UCSD-AML1 (cell line): Measurements from ENCODE around the gene PSMB10.
"Not testable (repeated sequence)": the region's sequence is repeated elsewhere in the genome, so short reads cannot be mapped to it uniquely, and the experiment has no call there.

Experiments
- DNase-seq: peaks from one replicate; lab custom pipeline; 2025; ENCODE audit not compliant: unreplicated experiment; lab: John Stamatoyannopoulos, UW

The PSMB10 gene

DNA sequence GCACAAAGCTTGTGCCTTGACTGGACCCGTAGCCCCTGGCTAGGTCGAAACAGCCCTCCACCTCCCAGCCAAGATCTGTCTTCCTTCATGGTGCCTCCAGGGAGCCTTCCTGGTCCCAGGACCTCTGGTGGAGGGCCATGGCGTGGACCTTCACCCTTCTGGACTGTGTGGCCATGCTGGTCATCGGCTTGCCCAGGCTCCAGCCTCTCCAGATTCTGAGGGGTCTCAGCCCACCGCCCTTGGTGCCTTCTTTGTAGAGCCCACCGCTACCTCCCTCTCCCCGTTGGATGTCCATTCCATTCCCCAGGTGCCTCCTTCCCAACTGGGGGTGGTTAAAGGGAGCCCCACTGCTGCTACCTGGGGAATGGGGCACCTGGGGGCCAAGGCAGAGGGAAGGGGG, 8.5 kb downstream of the PSMB10 start:
- DNase-seq, result no peak

DNA sequence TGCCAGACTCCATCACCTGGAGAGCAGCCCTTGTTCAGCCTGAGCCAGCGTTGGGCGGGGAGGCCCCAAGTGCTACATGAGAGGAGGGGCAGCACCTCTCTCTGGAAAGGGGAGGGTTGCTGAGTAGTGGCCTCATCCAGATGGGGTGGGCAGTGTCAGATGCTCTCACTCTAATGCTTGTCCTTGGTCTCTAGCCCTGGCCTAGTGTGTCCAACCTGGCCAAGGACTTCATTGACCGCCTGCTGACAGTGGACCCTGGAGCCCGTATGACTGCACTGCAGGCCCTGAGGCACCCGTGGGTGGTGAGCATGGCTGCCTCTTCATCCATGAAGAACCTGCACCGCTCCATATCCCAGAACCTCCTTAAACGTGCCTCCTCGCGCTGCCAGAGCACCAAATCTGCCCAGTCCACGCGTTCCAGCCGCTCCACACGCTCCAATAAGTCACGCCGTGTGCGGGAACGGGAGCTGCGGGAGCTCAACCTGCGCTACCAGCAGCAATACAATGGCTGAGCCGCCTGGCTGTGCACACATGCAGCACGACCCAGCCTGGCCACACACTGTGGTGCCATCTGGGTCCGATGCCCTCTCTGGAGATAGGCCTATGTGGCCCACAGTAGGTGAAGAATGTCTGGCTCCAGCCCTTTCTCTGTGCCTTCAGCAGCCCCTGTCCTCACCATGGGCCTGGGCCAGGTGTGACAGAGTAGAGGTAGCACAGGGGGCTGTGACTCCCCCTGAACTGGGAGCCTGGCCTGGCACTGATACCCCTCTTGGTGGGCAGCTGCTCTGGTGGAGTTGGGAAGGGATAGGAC, 9.3 kb downstream of the PSMB10 start:
- DNase-seq, result no peak

DNA sequence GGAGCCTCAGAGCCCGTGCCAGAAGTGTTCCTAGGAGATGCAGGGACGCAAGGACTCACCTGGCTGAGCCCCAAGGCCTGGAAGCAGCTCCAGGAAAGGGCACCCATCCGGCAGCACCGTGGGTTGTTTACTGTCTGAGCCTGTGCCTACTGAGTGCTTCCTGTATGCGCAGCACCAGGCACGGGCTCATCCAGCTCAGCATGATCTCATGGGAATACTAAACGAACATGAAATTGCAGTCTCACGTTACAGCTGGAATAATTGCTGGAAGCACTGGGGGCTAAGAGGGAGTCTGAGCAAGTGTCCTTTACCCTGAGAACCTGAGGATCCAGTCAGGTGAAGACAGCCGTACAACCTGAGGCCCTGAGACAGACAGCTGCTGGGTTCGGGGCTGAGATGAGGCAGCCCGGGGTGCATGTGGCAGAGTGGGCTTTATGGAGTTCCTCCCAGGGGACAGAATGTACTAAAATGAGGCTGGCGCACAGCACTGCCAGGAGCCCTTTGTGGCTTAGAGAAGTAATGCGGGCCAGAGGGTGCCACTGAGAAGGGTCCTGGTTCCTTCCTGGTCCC, 10.4 kb downstream of the PSMB10 start:
- no peak for DNase-seq

DNA sequence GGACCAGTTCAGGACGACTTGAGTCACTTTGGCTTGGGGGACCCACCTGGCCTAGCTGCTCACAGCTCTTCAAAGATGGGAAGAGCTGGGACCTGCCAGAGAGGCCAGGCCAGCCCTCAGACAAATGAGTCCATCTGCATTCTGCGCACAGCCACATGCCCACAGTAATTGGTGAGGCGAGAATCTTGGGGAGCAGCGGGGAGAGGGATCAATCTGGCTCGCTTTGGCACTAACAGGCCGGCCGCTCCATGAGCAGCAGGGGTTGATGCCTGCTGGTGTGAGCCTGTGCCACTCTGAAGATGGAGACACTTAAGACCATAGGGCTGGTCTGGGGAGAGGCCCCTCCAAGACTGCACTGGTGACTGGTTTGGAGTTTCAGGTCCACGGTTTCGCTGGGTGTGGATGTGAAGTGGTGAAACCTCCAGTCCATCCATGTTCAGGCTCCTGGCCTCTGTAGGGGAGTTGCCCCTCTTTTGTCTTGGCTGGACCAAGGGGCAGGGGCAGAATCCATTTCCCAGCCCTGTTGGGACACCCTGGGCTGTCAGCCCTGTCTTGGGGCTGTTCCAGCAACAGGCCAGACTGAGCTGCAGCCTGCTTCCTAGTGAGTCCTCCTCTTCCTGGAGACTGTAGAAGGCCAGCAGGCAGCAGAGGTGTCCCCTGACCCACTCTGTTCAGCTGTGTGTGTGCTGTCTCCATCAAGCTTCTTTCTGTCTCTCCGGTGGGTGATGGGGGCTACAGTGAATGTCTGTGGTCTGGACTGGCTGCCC, 12.3 kb downstream of the PSMB10 start:
- DNase-seq, result no peak

DNA sequence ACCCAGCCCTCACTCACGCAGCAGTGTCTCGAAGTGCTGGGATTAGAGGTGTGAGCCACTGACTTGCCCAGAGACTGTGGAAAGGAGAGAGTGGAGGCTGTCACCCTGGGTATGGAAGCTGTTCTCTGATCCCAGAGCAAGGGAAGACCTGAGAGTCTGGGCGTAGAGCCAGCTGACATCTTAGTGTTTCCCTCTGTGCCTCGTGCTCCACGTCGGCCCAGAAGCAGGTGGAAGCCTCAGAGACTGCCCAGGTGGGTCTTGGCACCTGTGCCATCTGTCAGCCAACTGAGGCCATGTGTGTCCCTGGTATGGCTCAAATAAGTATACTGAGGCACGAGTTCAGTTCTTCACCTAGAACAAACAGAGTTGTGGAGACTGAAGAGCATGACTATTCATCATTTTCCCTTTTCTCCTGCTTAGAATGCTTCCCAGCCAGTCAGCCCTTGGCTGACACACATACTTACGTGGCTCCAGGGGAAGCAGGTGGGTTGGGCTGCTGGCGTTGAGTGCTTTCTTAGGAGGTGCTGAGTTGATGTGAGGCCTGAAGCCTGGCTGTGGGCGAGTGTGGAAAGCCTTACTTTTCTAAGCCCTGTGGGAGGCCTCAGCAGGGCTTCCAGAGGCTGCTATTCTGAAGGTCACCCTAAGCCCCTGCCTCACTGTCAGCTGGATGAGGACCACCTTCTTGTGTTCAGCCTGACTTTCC, 13.1 kb downstream of the PSMB10 start:
- DNase-seq, result no peak

DNA sequence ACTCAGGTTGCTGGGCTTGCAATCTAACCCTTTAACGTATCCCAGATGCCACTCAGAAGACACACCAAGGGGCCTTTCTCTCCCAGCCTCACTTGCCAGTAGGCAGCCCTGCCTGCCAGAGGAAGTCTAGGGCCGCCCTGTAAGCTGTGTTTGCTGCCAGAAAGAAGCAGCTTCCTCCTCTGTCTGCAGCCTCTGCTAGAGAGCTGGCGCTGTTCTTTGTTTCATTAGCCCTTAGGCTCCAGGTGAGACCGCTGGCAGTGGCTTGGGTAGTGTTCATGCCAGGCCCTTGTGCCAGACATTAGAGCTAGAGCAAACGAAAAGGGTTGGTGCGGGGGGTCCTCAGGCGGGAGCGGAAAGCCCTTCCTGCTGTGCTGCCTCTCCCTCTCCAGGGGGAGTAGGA, 13.9 kb downstream of the PSMB10 start:
- DNase-seq, result no peak

DNA sequence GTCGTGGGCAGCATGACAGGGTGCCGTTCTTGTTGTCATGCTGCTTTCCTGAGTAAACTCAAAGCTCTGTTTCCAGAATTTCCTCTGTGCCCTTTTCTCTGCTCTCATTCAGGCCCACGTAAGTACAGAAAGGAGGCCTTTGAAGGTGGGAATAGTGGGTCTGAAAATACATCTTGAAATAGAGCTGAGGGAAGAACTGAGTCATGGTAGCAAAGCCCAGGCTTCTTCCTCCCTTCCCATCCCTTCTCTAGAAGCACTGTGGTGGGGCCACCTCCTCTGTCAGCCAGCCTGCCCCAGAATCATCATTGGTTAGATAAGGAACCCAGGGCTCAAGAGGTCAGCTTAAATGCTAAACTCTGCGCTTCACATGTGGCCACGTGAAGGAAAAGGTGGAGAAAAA, 14.4 kb downstream of the PSMB10 start:
- no peak for DNase-seq

DNA sequence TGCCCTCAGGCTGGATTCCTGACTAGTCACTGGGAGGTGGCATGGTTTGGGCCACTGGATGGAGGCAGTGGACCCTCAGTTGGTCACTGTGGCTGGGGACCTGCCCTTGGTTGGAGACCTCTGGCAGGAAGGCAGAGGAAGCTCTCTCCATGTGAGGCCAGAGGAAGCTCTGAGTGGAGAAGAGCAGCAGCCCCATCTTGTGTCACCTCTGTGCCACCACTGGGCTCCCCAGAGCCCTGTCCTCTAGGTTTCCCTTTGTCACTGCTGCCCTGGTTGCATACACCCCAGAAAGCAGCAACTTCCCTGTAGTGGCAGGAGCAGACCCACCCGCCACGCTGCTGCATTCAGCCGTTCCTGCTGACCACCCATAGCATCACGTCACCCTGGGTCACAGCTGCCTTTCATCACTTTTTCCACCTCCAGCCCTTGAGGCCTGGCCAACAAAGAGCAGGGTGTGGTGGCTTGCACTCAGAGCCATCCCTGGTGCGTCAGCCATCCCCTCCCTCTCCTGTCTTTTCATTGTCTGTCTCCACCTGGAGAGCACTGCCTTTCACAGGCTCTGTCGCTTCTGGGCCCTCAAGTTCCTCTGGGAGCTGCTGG, 16.9 kb downstream of the PSMB10 start:
- no peak for DNase-seq

DNA sequence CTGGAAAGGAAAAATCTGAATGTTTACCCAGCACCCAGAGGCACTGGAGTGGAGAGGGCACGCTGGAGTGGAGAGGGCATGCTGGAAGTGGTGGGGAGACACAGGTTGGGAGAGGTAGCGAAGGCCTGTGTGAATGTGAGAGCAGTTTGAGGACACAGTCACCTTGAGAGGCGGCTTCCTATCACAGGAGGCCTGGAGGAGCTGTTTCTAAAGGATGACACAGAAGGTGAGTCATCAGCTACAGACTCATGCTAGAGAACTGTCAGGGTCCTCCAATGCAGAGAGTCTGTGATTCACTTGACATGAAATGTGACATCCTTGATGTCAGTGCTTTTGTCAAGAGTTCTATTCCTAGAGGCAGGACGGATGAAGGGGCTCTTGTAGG, 18.8 kb downstream of the PSMB10 start:
- no peak for DNase-seq

DNA sequence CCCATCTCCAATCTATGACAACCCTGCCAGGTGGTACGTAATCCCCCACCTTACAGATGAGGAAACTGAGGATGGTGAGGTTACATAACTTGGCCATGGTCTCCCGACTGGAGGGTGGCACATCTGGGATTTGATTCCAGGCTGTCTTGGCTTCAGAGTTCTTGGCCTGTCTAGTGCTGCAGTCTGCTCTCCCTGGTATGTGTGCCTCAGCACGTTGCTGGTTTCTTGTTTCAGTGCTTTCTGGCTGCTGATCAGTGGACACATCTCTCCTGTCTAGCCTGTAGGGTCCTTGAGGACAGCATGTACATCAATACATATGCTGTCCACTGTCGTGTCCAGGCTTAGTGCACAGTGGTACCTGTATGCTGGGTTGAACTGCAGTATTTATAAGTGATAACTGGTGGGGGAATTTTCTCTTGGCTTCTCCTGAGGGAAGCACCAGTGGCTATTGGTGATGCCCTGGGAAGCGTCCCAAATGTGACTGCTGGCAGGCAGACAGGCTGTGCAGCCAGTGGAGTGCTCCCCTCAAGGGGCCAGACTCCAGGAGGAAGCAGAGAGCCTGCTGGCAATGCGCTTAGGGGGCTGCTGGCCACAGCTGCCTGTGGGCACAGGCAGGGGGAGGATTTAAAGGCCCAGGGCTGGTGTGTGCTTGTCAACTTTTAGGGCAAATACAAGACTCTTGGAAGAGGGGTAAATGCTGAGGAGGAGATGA, 19.4 kb downstream of the PSMB10 start:
- DNase-seq, result no peak

DNA sequence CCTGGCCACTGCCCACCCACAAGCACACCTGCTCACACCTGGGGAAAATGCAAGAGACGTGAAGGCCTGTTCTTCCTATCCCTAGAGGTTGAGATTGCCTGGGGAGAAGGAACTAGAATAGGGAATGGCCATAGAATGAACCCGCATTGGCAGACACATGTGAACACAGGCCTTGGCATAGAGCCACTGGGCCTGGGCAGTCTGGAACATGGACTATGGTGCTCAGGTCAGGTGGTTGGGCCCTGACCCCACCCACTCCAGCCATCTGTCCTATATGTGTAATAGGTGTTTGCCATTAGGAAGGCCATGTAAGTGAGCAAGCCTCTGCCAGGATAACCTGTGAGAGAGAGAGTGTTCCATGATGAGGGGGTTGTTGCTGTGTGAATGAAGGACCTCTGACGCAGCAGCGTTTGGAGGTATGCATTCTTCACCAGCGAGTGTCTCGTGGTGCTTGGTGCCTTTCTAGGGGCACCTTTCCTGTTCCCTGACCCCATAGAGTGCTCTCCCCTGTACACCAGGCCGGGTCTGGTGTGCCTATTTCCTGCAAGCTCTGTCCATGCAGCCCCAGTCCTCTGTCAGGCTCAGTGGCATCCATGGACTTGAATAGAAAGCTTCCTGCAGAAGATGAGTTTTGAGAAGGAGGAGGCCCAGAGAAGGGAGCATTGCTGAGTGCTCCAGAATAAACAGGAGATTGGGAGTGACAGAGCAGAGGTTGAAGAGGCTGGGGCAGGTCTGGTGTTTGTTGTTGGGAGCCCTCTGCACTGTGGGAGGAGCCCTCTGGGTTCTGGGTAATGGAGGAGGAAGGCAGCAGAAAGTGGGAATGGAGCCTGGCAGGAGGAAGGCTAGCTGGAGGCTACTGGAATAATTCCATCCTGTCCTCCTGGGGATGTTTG, 20.6 kb downstream of the PSMB10 start:
- DNase-seq, result no peak

DNA sequence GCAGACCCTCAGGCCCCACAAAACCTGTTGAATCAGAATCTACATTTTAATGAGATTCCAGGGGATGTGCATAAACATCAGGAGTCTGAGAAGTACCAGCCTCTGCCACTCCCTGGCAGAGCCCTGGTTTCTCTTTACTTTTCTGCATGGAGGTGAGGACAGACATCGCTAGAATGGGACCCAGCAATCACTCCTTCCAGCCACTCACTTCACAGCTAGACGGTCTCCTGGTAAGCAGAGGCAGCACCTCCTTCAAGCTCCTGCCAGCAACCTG, 21.2 kb downstream of the PSMB10 start:
- not testable (repeated sequence) for DNase-seq

DNA sequence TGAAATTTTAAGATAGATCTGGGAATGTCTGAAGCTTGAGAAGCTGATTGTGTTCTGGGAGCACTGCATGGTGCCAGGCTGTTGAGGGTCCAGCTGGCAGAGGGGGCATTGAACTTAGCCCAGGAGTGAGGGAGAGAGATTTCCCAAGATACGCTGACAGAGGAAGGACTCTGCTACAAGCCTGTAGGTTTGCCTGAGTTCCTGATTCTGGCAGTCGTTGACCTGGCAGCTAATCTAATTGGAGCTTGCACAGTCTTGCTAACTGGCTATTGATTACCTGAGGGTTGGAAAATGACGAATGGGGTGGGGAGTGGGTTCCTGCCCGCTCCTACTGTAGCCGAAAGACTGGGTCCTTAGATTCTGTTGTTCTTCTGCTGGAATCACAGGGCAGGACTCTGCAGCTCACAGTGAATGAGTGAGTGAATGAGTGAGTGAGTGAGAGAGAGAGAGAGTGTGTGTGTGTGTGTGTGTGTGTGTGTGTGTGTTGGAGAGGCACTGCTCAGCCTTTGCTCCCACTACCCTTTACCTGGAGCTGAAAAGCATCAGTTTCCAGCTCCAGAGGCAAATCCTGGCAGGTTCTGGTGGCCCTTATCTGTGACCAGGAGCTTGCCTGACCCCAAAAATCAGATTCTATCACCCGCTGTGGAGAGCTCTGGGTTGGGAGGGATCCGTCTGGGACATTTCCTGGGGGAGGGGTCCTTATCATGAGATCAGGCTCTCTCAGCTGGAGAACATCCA, 21.7 kb downstream of the PSMB10 start:
- DNase-seq, result no peak

DNA sequence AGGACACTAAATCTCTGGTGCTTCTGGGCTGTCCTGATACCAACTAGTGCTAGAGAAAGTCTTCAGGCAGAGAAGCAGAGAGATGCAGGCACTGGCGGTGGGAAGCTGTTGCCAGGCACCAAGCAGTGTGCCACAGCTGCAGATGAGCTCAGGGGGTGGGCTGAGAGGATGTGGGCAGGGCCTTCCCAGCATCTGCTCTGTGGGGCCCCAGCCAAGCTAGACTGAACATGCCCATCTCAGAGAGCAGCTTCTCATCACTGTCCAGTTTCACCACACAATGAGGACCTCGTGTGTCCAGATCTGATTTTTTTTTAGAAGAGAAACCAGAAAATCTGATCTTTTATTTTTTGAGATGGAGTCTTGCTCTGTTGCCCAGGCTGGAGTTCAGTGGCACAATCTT, 26.5 kb downstream of the PSMB10 start:
- no peak for DNase-seq

DNA sequence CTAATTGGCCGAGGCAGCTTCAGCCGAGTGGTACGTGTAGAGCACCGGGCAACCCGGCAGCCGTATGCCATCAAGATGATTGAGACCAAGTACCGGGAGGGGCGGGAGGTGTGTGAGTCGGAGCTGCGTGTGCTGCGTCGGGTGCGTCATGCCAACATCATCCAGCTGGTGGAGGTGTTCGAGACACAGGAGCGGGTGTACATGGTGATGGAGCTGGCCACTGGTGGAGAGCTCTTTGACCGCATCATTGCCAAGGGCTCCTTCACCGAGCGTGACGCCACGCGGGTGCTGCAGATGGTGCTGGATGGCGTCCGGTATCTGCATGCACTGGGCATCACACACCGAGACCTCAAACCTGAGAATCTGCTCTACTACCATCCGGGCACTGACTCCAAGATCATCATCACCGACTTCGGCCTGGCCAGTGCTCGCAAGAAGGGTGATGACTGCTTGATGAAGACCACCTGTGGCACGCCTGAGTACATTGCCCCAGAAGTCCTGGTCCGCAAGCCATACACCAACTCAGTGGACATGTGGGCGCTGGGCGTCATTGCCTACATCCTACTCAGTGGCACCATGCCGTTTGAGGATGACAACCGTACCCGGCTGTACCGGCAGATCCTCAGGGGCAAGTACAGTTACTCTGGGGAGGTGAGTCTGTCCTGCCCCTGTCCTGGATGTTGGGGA, 27.5 kb downstream of the PSMB10 start:
- no peak for DNase-seq

DNA sequence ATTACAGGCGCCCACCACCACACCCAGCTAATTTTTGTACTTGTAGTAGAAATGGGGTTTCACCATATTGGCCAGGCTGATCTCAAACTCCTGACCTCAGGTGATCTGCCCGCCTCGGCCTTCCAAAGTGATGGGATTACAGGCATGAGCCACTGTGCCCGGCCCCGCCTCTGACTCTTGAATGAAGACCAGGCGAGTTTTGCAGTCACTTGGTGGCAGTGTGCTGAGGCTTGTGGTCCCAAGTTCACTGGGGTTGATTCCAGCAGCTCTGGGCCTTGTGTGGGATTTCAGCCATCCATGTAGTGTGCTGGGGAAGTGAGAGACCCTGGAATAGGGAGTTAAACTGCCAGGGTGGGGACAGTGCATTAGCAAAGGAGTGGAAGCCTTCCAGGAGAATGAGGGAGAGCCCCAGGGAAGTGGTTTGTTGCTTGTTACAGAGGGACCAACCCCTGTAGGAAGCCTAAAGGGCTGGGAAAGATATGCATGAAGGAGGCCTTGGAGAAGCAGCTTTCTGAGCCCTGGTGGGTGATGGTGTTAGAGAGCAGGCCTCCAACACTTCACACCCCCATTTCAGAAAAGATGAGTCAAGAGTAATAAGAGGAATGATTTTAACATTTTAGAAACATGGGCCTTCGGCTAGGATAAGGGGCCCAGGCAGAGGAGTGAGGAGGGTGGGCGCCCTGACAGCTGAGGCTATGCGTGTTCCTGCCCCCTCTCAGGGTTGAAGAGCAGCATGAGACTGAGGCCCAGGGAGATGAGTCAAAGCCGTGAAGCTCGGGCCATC, 29.1 kb downstream of the PSMB10 start:
- no peak for DNase-seq

DNA sequence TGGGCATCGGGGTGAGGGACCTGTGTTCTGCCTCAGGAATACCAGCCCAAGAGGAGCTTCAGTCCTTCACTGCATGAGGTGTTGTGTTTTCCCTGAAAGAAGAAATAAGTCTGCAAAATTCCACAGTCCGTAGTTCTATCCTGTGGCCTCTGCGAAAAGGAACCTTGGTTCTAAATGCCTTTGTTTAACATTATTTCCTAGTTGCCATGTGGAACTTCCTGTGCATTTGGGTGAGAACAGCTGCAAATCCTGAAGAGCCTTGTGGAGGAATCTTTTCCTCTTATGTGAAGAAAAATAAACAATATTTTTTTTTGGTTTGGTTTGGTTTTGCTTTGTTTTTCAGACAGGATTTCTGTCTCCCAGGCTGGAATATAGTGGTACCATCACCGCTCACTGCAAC, 33.8 kb downstream of the PSMB10 start:
- DNase-seq, result no peak

DNA sequence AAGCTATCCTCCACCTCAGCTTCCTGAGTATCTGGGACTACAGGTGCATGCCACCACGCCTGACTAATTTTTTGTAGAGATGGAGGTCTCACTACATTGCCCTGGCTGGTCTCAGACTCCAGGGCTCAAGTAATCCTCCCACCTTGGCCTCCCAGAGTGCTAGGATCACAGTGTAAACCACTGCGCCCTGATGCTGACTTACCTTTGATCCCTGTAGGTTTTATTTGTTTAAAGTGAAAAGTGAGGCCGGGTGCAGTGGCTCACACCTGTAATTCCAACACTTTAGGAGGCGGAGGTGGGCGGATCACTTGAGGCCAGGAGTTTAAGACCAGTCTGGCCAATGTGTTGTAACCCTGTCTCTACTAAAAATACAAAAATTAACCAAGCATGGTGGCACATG, 34.9 kb downstream of the PSMB10 start:
- DNase-seq, result no peak
